Tibial nerve (tissue), 4 donors: ENCODE measurements around the gene PNKP. TPM values are rescaled to one million over a fixed set of nuclear protein-coding genes. Genes with fewer than 3 reads are reported as not detected.

Source experiments
- DNase-seq, 2 donors: peaks; one replicate each; pipeline ENCODE4 v3.0.0-alpha.2; 2019; ENCODE audit warnings: low spot score in 2 of 2
- H3K27ac ChIP-seq, 4 donors: fragments of 200-600 bp; sonication (generic) in 3 of 4; one replicate each; pipeline ENCODE4 v1.5.1; 2017 to 2019; ENCODE audit warnings: mild to moderate bottlenecking in 1 of 4
- H3K27me3 ChIP-seq, 2 donors: fragments of 200-600 bp; sonication (generic) in 1 of 2; one replicate each; pipeline versions ENCODE4 v1.5.1 to v1.6.0; 2017 to 2019
- H3K36me3 ChIP-seq, 3 donors: fragments of 200-600 bp; sonication (generic); one replicate each; pipeline ENCODE4 v1.5.1; 2018 to 2019
- H3K4me1 ChIP-seq, 4 donors: fragments of 200-600 bp; sonication (generic) in 3 of 4; one replicate each; pipeline ENCODE4 v1.5.1; 2017 to 2019
- H3K4me3 ChIP-seq, 4 donors: fragments of 200-600 bp; sonication (generic) in 3 of 4; one replicate each; pipeline ENCODE4 v1.5.1; 2017 to 2019; ENCODE audit warnings: mild to moderate bottlenecking in 1 of 4, moderate library complexity in 1 of 4
- H3K9me3 ChIP-seq, 4 donors: fragments of 200-600 bp; sonication (generic) in 3 of 4; one replicate each; pipeline ENCODE4 v1.5.1; 2017 to 2019
- CTCF ChIP-seq, 5 experiments: fragments of 200-600 bp in 3 of 5; fragments of 450-650 bp in 2 of 5; sonication (generic) in 3 of 5; IDR thresholded peaks; one replicate each; pipeline ENCODE4 v1.5.1; 2016 to 2019; ENCODE audit warnings: antibody characterized with exemption in 5 of 5, mild to moderate bottlenecking in 3 of 5, moderate library complexity in 2 of 5
- EP300 ChIP-seq, 2 donors: sonication (generic); formaldehyde crosslinking; IDR thresholded peaks; one replicate each; pipeline ENCODE4 v1.6.1; 2017; ENCODE audit warnings: antibody characterized with exemption in 2 of 2, mild to moderate bottlenecking in 1 of 2
- POLR2A ChIP-seq, 2 donors: fragments of 450-650 bp; IDR thresholded peaks; one replicate each; pipeline ENCODE4 v1.6.1; 2017; ENCODE audit warnings: antibody characterized with exemption in 2 of 2, mild to moderate bottlenecking in 2 of 2, moderate library complexity in 2 of 2
- WGBS, 2 donors: methylation state at CpG; one replicate each; pipeline ENCODE4 v1.1.5; 2018; 5-methylcytosine and 5-hydroxymethylcytosine counted together
- total RNA-seq, 4 donors: library from RNA; depleted of rRNA; stranded (reverse); fragments of >200 nt; gene quantifications; one replicate each; pipeline ENCODE4 v1.1.0, GENCODE V29; 2016

The PNKP gene
- total RNA-seq, 4 donors from 2014 or later, result 52.7 to 158 (median 79.5) TPM

- WGBS, 2 donors, result 91 to 95% methylated on average over 11 of the region's 11 CpGs
- no peaks in the 10 kb centered on the region for H3K4me1 ChIP-seq
- no peak overlapping the region for H3K4me3 ChIP-seq
- TF ChIP-seq CTCF (IDR thresholded peaks at IDR 0.05) (no peak), POLR2A (IDR thresholded peaks at IDR 0.05) (no peak), EP300 (IDR thresholded peaks at IDR 0.05) (no peak)
- H3K27ac ChIP-seq, result no peak overlapping the region
- H3K9me3 ChIP-seq, result no peaks in the 10 kb centered on the region
- H3K27me3 ChIP-seq, result no peaks in the 10 kb centered on the region
- no peak for DNase-seq
- peaks cover 0 to 75% (median 17%) of the 10 kb centered on the region in 3 donors for H3K36me3 ChIP-seq
These were observed 27.7 kb downstream of the PNKP start for GRCh38 chr19:49839713-49840112.

- Histone ChIP-seq H3K27ac (no peak overlapping the region), H3K9me3 (no peaks in the 10 kb centered on the region), H3K27me3 (no peaks in the 10 kb centered on the region), H3K36me3 (peaks cover 0 to 82% (median 20%) of the 10 kb centered on the region in 3 donors), H3K4me3 (no peak overlapping the region), H3K4me1 (no peaks in the 10 kb centered on the region)
- DNase-seq, result no peak
- TF ChIP-seq CTCF (IDR thresholded peaks at IDR 0.05) (no peak), EP300 (IDR thresholded peaks at IDR 0.05) (no peak), POLR2A (IDR thresholded peaks at IDR 0.05) (no peak)
- WGBS, 2 donors, result 90 to 91% methylated on average over 18 of the region's 18 CpGs
These were observed 28.3 kb downstream of the PNKP start for GRCh38 chr19:49838885-49839588.

GRCh38 chr19:49837425-49837824 lies 30.0 kb downstream of the PNKP start:
- WGBS, 2 donors, result 92 to 96% methylated on average over 9 of the region's 9 CpGs
- no peaks in the 10 kb centered on the region for H3K27me3 ChIP-seq
- H3K4me3 ChIP-seq, result no peak overlapping the region
- no peaks in the 10 kb centered on the region for H3K9me3 ChIP-seq
- TF ChIP-seq POLR2A (IDR thresholded peaks at IDR 0.05) (no peak), CTCF (IDR thresholded peaks at IDR 0.05) (no peak), EP300 (IDR thresholded peaks at IDR 0.05) (no peak)
- H3K36me3 ChIP-seq, result peaks cover 0 to 98% (median 23%) of the 10 kb centered on the region in 3 donors
- no peaks in the 10 kb centered on the region for H3K4me1 ChIP-seq
- DNase-seq, result no peak
- no peak overlapping the region for H3K27ac ChIP-seq

GRCh38 chr19:49837009-49837310 lies 30.4 kb downstream of the PNKP start:
- no peak overlapping the region for H3K4me3 ChIP-seq
- no peaks in the 10 kb centered on the region for H3K4me1 ChIP-seq
- H3K27me3 ChIP-seq, result no peaks in the 10 kb centered on the region
- TF ChIP-seq POLR2A (IDR thresholded peaks at IDR 0.05) (no peak), EP300 (IDR thresholded peaks at IDR 0.05) (no peak), CTCF (IDR thresholded peaks at IDR 0.05) (no peak)
- peaks cover 0 to 98% (median 28%) of the 10 kb centered on the region in 3 donors for H3K36me3 ChIP-seq
- WGBS, 2 donors, result 84 to 92% methylated on average over 5 of the region's 5 CpGs
- no peak overlapping the region for H3K27ac ChIP-seq
- no peak for DNase-seq
- no peaks in the 10 kb centered on the region for H3K9me3 ChIP-seq

- Histone ChIP-seq H3K27me3 (no peaks in the 10 kb centered on the region), H3K27ac (no peak overlapping the region), H3K36me3 (peaks cover 0 to 98% (median 30%) of the 10 kb centered on the region in 3 donors), H3K4me3 (no peak overlapping the region), H3K9me3 (no peaks in the 10 kb centered on the region), H3K4me1 (no peaks in the 10 kb centered on the region)
- TF ChIP-seq POLR2A (IDR thresholded peaks at IDR 0.05), result no peak
- no peak for TF ChIP-seq CTCF (IDR thresholded peaks at IDR 0.05)
- no peak for TF ChIP-seq EP300 (IDR thresholded peaks at IDR 0.05)
- DNase-seq, result no peak
- WGBS, 2 donors, result 91 to 94% methylated on average over 18 to 20 of the region's 20 CpGs
These were observed 31.0 kb downstream of the PNKP start for GRCh38 chr19:49836176-49837008.
